Skeletal muscle tissue (tissue), 4 donors: Measurements from ENCODE around the gene KREMEN1. TPM values are rescaled to one million over a fixed set of nuclear protein-coding genes. Genes with fewer than 3 reads are reported as not detected.
"Not testable (repeated sequence)": the region's sequence is repeated elsewhere in the genome, so short reads cannot be mapped to it uniquely, and the experiment has no call there.

Source experiments
- H3K27ac ChIP-seq: one replicate; pipeline ENCODE4 v1.7.0; 2013; ENCODE audit warnings: mild to moderate bottlenecking, low read depth, low read length, inconsistent platforms
- H3K27me3 ChIP-seq, 3 donors: one replicate each; pipeline ENCODE4 v1.7.0; 2013; ENCODE audit warnings: low read length in 3 of 3; ENCODE audit not compliant: control insufficient read depth in 3 of 3, insufficient read depth in 3 of 3
- H3K36me3 ChIP-seq, 3 donors: one replicate each; pipeline ENCODE4 v1.7.0; 2013; ENCODE audit warnings: low read length in 3 of 3; ENCODE audit not compliant: control insufficient read depth in 3 of 3, insufficient read depth in 3 of 3
- H3K4me1 ChIP-seq, 3 donors: one replicate each; pipeline ENCODE4 v1.7.0; 2013; ENCODE audit warnings: low read length in 3 of 3, mild to moderate bottlenecking in 3 of 3; ENCODE audit not compliant: control insufficient read depth in 3 of 3, insufficient read depth in 3 of 3
- H3K4me3 ChIP-seq, 3 donors: one replicate each; pipeline ENCODE4 v1.7.0; 2013; ENCODE audit warnings: low read length in 3 of 3
- H3K9ac ChIP-seq, 3 donors: one replicate each; pipeline ENCODE4 v1.7.0; 2013; ENCODE audit warnings: low read length in 3 of 3, mild to moderate bottlenecking in 3 of 3, moderate library complexity in 2 of 3, low read depth in 1 of 3
- H3K9me3 ChIP-seq, 3 donors: one replicate each; pipeline ENCODE4 v1.7.0; 2013; ENCODE audit warnings: low read length in 3 of 3; ENCODE audit not compliant: control insufficient read depth in 3 of 3
- total RNA-seq: library from RNA; depleted of rRNA; stranded (reverse); fragments of >200 nt; gene quantifications from one replicate; pipeline ENCODE4 v1.2.3, GENCODE V29; 2014
- donor health status: Osteomylitis.

Gene KREMEN1
- total RNA-seq, 1 donor from 2014 or later: 43.8 TPM

GRCh38 chr22:29115682-29116288 is 43.0 kb downstream of the KREMEN1 start:
- peaks cover under 1 to 5% (median 2%) of the 10 kb centered on the region in 3 donors for H3K36me3 ChIP-seq
- no peaks in the 10 kb centered on the region for H3K27me3 ChIP-seq
- H3K27ac ChIP-seq: no peak overlapping the region
- no peaks in the 10 kb centered on the region for H3K4me1 ChIP-seq
- H3K4me3 ChIP-seq: no peak overlapping the region
- peaks cover 0 to 3% (median 3%) of the 10 kb centered on the region in 3 donors for H3K9me3 ChIP-seq
- no peak overlapping the region for H3K9ac ChIP-seq

- H3K27ac ChIP-seq: no peak overlapping the region
- peaks cover 0 to 5% (median 2%) of the 10 kb centered on the region in 3 donors for H3K36me3 ChIP-seq
These were observed 43.7 kb downstream of the KREMEN1 start for GRCh38 chr22:29116397-29117123.

GRCh38 chr22:29117799-29118477 is 45.1 kb downstream of the KREMEN1 start:
- H3K9me3 ChIP-seq: peaks cover 0 to 3% (median 3%) of the 10 kb centered on the region in 3 donors
- H3K9ac ChIP-seq: no peak overlapping the region
- H3K27me3 ChIP-seq: no peaks in the 10 kb centered on the region
- no peak overlapping the region for H3K4me3 ChIP-seq
- peaks cover 0 to 5% (median 0%) of the 10 kb centered on the region in 3 donors for H3K36me3 ChIP-seq
- no peaks in the 10 kb centered on the region for H3K4me1 ChIP-seq
- H3K27ac ChIP-seq: no peak overlapping the region

More at GRCh38 chr22:29116397-29117123, 43.7 kb downstream of the KREMEN1 start:
- Histone ChIP-seq H3K9ac (no peak overlapping the region), H3K4me1 (no peaks in the 10 kb centered on the region), H3K4me3 (no peak overlapping the region), H3K9me3 (peaks cover 0 to 3% (median 3%) of the 10 kb centered on the region in 3 donors), H3K27me3 (no peaks in the 10 kb centered on the region)

- H3K4me1 ChIP-seq, H3K27me3 ChIP-seq, H3K27ac ChIP-seq, H3K4me3 ChIP-seq, H3K9ac ChIP-seq, H3K9me3 ChIP-seq: not testable (repeated sequence)
- H3K36me3 ChIP-seq: peaks cover 4 to 16% (median 6%) of the 10 kb centered on the region in 3 donors
These were observed 47.5 kb downstream of the KREMEN1 start for GRCh38 chr22:29120098-29120912.

GRCh38 chr22:29121124-29121523 is 48.3 kb downstream of the KREMEN1 start:
- no peaks in the 10 kb centered on the region for H3K4me1 ChIP-seq
- H3K4me3 ChIP-seq: no peak overlapping the region
- no peaks in the 10 kb centered on the region for H3K27me3 ChIP-seq
- H3K9ac ChIP-seq: no peak overlapping the region
- H3K9me3 ChIP-seq: peaks cover 0 to 3% (median 3%) of the 10 kb centered on the region in 3 donors
- peaks cover 4 to 20% (median 10%) of the 10 kb centered on the region in 3 donors for H3K36me3 ChIP-seq
- no peak overlapping the region for H3K27ac ChIP-seq

GRCh38 chr22:29122041-29122440 is 49.2 kb downstream of the KREMEN1 start:
- no peak overlapping the region for H3K4me3 ChIP-seq
- H3K9ac ChIP-seq: no peak overlapping the region
- H3K27me3 ChIP-seq: no peaks in the 10 kb centered on the region
- no peak overlapping the region for H3K27ac ChIP-seq
- H3K4me1 ChIP-seq: no peaks in the 10 kb centered on the region
- H3K36me3 ChIP-seq: peaks cover 4 to 24% (median 13%) of the 10 kb centered on the region in 3 donors
- H3K9me3 ChIP-seq: peaks cover 0 to 3% (median 3%) of the 10 kb centered on the region in 3 donors

GRCh38 chr22:29124777-29125442 is 52.1 kb downstream of the KREMEN1 start:
- no peaks in the 10 kb centered on the region for H3K27me3 ChIP-seq
- peaks cover 0 to 3% (median 0%) of the 10 kb centered on the region in 3 donors for H3K4me1 ChIP-seq
- H3K9me3 ChIP-seq: peaks cover 0 to 3% (median 3%) of the 10 kb centered on the region in 3 donors
- no peak overlapping the region for H3K27ac ChIP-seq
- peaks cover 4 to 24% (median 14%) of the 10 kb centered on the region in 3 donors for H3K36me3 ChIP-seq
- H3K9ac ChIP-seq: no peak overlapping the region
- no peak overlapping the region for H3K4me3 ChIP-seq

GRCh38 chr22:29125443-29125778 is 52.6 kb downstream of the KREMEN1 start:
- H3K4me1 ChIP-seq: peaks cover 0 to 3% (median under 1%) of the 10 kb centered on the region in 3 donors
- no peak overlapping the region for H3K9ac ChIP-seq
- H3K4me3 ChIP-seq: no peak overlapping the region
- H3K27ac ChIP-seq: no peak overlapping the region
- H3K9me3 ChIP-seq: peaks cover 0 to 2% (median 1%) of the 10 kb centered on the region in 3 donors
- H3K36me3 ChIP-seq: peaks cover 4 to 23% (median 14%) of the 10 kb centered on the region in 3 donors
- H3K27me3 ChIP-seq: no peaks in the 10 kb centered on the region

- H3K9me3 ChIP-seq: no peaks in the 10 kb centered on the region
- H3K9ac ChIP-seq: no peak overlapping the region
- H3K4me3 ChIP-seq: no peak overlapping the region
- H3K36me3 ChIP-seq: peaks cover 4 to 21% (median 14%) of the 10 kb centered on the region in 3 donors
- peaks cover 0 to 3% (median 3%) of the 10 kb centered on the region in 3 donors for H3K4me1 ChIP-seq
- no peaks in the 10 kb centered on the region for H3K27me3 ChIP-seq
- H3K27ac ChIP-seq: no peak overlapping the region
These were observed 53.0 kb downstream of the KREMEN1 start for GRCh38 chr22:29125844-29126243.
